ENCODE results near the gene EIF4G3. TPM values are rescaled to one million over a fixed set of nuclear protein-coding genes. Genes with fewer than 3 reads are reported as not detected.

Gene EIF4G3
- total RNA-seq, 1 experiment from 2014 or later = 55.4 TPM

DNA sequence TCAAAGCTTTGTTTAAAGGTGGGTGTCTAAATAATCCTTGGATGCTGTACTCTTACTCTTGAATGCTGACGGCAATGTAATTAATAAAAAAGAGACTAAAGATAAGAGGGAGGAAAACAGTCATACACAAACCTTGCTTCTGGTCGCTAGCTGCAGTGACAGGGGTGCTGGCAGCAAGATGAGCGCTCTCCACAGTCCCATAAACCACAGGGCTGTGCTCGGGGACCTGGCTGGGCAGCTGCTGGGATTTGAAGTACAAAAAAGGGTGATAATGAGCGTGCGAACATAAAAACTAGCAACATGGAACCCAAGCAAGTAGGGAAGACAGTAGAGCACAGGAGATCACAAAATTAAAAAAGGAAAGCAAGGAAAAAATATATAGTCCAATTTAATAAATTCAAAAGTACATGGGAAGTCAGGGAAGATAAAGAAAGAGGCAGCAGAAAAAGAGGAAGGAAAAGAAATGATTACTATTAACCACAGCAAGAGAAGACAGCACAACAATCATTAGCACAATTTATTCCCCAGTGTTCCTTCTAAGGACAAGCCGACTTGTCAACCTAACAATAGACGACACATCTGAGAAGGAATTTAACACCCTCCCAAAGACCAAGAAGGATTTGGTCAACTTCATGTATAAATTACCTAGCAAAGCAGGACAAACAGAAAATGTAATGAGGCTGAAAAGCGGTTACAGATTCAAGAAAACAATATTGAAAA, 226.7 kb downstream of the EIF4G3 start:
- ChIA-PET POLR2A (no interaction called here), CTCF (no interaction called here)
- TF ChIP-seq, protein P1, sequence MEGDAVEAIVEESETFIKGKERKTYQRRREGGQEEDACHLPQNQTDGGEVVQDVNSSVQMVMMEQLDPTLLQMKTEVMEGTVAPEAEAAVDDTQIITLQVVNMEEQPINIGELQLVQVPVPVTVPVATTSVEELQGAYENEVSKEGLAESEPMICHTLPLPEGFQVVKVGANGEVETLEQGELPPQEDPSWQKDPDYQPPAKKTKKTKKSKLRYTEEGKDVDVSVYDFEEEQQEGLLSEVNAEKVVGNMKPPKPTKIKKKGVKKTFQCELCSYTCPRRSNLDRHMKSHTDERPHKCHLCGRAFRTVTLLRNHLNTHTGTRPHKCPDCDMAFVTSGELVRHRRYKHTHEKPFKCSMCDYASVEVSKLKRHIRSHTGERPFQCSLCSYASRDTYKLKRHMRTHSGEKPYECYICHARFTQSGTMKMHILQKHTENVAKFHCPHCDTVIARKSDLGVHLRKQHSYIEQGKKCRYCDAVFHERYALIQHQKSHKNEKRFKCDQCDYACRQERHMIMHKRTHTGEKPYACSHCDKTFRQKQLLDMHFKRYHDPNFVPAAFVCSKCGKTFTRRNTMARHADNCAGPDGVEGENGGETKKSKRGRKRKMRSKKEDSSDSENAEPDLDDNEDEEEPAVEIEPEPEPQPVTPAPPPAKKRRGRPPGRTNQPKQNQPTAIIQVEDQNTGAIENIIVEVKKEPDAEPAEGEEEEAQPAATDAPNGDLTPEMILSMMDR (IDR thresholded peaks at IDR 0.05; ENCODE audit: insufficient read depth in 1 of 2, low read depth in 1 of 2, low read length in 1 of 2, severe bottlenecking in 1 of 2, unreplicated experiment in 1 of 2) = no peak
- H3K9me3 Mint-ChIP-seq (ENCODE audit: unreplicated experiment) = no peaks in the 10 kb centered on the region
- Histone ChIP-seq H3K27me3 (replicated peaks; ENCODE audit: control insufficient read depth, insufficient read depth, low read length) (no peaks in the 10 kb centered on the region), H3K9me3 (no peaks in the 10 kb centered on the region), H3K4me1 (no peaks in the 10 kb centered on the region), H3K36me3 (ENCODE audit: control insufficient read depth, insufficient read depth, low read length) (no peaks in the 10 kb centered on the region), H3K4me3 (ENCODE audit: low read depth, low read length) (no peak overlapping the region)
- BruUV-seq (replicated peaks) = no TSS peak
- no peaks in the 10 kb centered on the region for H3K4me1 Mint-ChIP-seq (ENCODE audit: low read depth, unreplicated experiment)
- no peak overlapping the region for H3K4me3 Mint-ChIP-seq (ENCODE audit: unreplicated experiment)
- no peak for DNase-seq
- peaks cover 7% of the 10 kb centered on the region for H3K36me3 Mint-ChIP-seq (ENCODE audit: insufficient read depth, unreplicated experiment)
- no peak overlapping the region for H3K27ac Mint-ChIP-seq (ENCODE audit: unreplicated experiment)
- H3K27me3 Mint-ChIP-seq (ENCODE audit: insufficient read depth, unreplicated experiment) = no peaks in the 10 kb centered on the region
- intact Hi-C loops (cut with micrococcal nuclease; ENCODE audit: unreplicated experiment) = no loop called here

DNA sequence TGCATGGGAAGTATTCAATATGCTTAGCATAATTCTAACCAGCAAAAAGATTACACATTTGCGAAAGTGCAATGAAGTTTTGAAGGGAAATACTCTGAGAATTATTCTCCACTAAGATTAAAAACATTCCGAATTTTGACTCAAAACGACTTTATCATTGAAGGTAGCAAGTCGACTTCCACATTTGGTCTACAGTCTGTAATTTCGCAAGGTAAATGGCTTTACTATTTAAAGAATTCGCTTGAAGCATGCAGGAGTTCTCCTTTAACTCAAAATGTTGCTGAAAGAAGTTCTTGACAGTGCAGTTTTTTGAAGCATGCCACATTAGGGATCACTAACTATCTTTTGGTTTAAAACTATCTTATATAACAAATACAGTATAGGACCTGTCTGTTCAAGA, 228.6 kb downstream of the EIF4G3 start:
- ChIA-PET POLR2A (no interaction called here), CTCF (no interaction called here)
- Mint-ChIP-seq H3K4me3 (ENCODE audit: unreplicated experiment) (no peak overlapping the region), H3K36me3 (ENCODE audit: insufficient read depth, unreplicated experiment) (peaks cover 7% of the 10 kb centered on the region), H3K27me3 (ENCODE audit: insufficient read depth, unreplicated experiment) (no peaks in the 10 kb centered on the region), H3K9me3 (ENCODE audit: unreplicated experiment) (no peaks in the 10 kb centered on the region), H3K27ac (ENCODE audit: unreplicated experiment) (no peak overlapping the region), H3K4me1 (ENCODE audit: low read depth, unreplicated experiment) (no peaks in the 10 kb centered on the region)
- no TSS peak for BruUV-seq (replicated peaks)
- intact Hi-C loops (cut with micrococcal nuclease; ENCODE audit: unreplicated experiment) = no loop called here
- TF ChIP-seq, protein P1 (IDR thresholded peaks at IDR 0.05; ENCODE audit: insufficient read depth in 1 of 2, low read depth in 1 of 2, low read length in 1 of 2, severe bottlenecking in 1 of 2, unreplicated experiment in 1 of 2) = no peak
- no peaks in the 10 kb centered on the region for H3K4me1 ChIP-seq
- H3K4me3 ChIP-seq (ENCODE audit: low read depth, low read length) = no peak overlapping the region
- no peak for DNase-seq
- H3K27me3 ChIP-seq (replicated peaks; ENCODE audit: control insufficient read depth, insufficient read depth, low read length) = no peaks in the 10 kb centered on the region
- H3K36me3 ChIP-seq (ENCODE audit: control insufficient read depth, insufficient read depth, low read length) = no peaks in the 10 kb centered on the region
- no peaks in the 10 kb centered on the region for H3K9me3 ChIP-seq

DNA sequence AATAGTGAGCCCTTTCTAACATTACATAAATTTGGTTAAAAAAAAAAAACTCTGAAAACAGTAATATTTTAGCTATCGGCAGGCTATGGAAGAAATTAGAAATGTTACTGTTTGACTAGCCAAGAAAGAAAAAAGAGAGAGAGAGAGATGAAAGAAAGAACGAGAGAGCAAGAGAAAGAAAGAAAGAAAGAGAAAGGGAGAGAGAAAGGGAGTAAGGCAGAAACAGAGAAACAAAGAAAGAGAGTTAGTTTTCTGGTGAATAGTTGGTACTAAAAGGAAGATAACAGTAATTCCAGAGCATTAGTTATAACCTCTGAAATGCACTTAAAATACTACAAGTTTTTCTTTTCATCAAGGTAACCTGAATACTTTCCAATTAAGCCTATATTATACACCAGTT, 229.3 kb downstream of the EIF4G3 start:
- intact Hi-C loops (cut with micrococcal nuclease; ENCODE audit: unreplicated experiment) = no loop called here
- no peaks in the 10 kb centered on the region for H3K27me3 ChIP-seq (replicated peaks; ENCODE audit: control insufficient read depth, insufficient read depth, low read length)
- no peak overlapping the region for H3K4me3 ChIP-seq (ENCODE audit: low read depth, low read length)
- no peaks in the 10 kb centered on the region for H3K9me3 Mint-ChIP-seq (ENCODE audit: unreplicated experiment)
- H3K4me1 ChIP-seq = no peaks in the 10 kb centered on the region
- no peak for DNase-seq
- no TSS peak for BruUV-seq (replicated peaks)
- no peaks in the 10 kb centered on the region for H3K9me3 ChIP-seq
- ChIA-PET POLR2A (no interaction called here), CTCF (no interaction called here)
- no peaks in the 10 kb centered on the region for H3K4me1 Mint-ChIP-seq (ENCODE audit: low read depth, unreplicated experiment)
- TF ChIP-seq, protein P1 (IDR thresholded peaks at IDR 0.05; ENCODE audit: insufficient read depth in 1 of 2, low read depth in 1 of 2, low read length in 1 of 2, severe bottlenecking in 1 of 2, unreplicated experiment in 1 of 2) = no peak
- H3K27me3 Mint-ChIP-seq (ENCODE audit: insufficient read depth, unreplicated experiment) = no peaks in the 10 kb centered on the region
- H3K36me3 ChIP-seq (ENCODE audit: control insufficient read depth, insufficient read depth, low read length) = no peaks in the 10 kb centered on the region
- no peak overlapping the region for H3K27ac Mint-ChIP-seq (ENCODE audit: unreplicated experiment)
- H3K4me3 Mint-ChIP-seq (ENCODE audit: unreplicated experiment) = no peak overlapping the region
- peaks cover 7% of the 10 kb centered on the region for H3K36me3 Mint-ChIP-seq (ENCODE audit: insufficient read depth, unreplicated experiment)
